ENCODE results near the gene CLDN14.

GRCh38 chr21:36486246-36486645, 6.3 kb upstream of the CLDN14 start:
- TF ChIP-seq, protein P1, sequence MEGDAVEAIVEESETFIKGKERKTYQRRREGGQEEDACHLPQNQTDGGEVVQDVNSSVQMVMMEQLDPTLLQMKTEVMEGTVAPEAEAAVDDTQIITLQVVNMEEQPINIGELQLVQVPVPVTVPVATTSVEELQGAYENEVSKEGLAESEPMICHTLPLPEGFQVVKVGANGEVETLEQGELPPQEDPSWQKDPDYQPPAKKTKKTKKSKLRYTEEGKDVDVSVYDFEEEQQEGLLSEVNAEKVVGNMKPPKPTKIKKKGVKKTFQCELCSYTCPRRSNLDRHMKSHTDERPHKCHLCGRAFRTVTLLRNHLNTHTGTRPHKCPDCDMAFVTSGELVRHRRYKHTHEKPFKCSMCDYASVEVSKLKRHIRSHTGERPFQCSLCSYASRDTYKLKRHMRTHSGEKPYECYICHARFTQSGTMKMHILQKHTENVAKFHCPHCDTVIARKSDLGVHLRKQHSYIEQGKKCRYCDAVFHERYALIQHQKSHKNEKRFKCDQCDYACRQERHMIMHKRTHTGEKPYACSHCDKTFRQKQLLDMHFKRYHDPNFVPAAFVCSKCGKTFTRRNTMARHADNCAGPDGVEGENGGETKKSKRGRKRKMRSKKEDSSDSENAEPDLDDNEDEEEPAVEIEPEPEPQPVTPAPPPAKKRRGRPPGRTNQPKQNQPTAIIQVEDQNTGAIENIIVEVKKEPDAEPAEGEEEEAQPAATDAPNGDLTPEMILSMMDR (IDR thresholded peaks at IDR 0.05; ENCODE audit: poor library complexity): no peak
- TF ChIP-seq EZH2 (IDR thresholded peaks at IDR 0.05; ENCODE audit: borderline replicate concordance): no peak
